ENCODE results near the gene FSIP1. TPM values are rescaled to one million over a fixed set of nuclear protein-coding genes. Genes with fewer than 3 reads are reported as not detected.

The FSIP1 gene
- polyA plus RNA-seq, 3 donors = 0.10 to 0.48 (median 0.21) TPM

DNA sequence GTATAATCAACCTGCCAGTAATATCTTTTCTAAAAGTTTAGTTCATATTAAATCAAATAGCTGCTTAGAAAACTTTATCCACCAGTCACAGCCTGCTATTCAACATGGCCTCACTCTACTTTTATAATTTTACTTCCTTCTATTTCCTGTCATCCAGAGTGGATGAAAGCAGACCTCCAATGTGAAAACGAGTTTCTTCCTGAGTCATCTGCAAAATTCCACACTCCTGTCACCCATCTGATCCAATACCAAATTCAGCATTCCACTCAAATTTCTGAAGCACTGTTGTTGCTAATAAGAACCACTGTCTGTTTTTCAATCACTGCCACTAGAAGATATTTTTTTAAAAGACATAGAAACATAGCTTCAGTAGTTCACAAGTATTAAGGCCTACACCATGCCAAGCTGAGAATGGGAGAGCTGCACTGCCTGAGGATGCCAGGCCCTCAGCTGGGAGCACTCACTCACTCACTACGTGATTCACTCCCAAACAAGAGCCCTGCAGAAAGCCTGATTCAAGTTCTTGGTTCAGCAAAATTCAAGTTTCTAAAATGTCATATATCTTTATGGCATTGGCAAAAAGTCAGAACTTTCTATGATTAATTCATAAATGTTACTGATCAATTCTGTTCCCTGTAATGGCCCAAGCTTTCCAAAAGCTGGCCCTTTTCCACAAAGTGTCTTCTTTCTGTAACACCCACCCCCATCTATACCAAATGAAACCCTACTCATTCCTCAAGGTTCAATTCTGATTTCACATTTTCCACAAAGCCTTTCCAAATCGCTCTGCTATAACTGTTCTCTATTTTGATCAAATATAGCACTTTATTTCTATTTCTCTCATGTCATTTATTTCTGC lies 82.9 kb downstream of the FSIP1 start:
- no peaks in the 10 kb centered on the region for H3K9me3 Mint-ChIP-seq

DNA sequence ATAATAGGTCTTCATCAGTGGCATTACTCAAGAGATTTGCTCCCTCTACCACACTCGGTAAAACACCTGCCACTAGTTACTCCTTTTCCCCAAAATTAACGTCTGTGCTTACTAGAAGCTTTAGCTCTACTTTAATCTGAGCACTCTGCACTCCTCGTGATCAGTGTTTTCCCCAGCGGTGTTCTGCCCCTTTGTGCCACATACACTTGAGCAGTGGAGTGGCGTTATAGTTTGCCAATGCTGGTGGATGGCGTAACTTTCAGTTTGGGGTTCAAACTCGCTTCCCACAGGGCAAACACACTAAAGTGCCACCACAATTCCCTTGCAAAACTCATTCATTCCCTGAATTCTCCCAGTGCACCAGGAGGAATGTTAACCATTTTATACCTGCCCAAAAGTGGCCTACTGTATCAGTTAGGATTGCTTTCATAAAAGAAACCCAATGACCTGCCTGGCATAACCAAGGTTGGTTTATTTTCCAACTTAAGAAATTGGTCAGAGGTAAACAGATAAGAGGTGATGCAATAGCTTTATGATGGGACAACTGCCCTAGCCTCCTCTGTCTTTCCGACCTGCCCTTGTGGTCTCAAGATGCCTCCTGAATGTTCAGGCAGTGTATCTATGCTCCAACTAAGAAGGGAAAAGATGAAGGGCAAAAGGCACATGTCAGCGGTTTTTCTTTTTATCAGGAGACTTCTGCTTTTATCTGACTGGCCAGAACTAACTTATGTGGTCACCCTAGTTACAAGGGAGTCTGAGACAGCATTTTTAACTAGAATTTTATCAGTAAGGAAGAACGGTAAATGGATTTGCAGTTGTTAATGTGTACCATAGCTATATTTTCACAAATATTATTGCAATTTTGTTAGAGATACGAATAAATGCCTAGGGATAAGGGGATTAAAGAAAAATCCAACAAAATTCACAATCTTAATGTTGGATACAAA lies 83.9 kb downstream of the FSIP1 start:
- no peaks in the 10 kb centered on the region for H4K20me1 ChIP-seq (ENCODE audit: insufficient read depth, low read length)
- no peak overlapping the region for H3K4me3 ChIP-seq (replicated peaks in 1 of 3; ENCODE audit: low read depth in 2 of 3, low read length in 3 of 3)
- no peaks in the 10 kb centered on the region for H3K4me1 ChIP-seq (ENCODE audit: control insufficient read depth in 1 of 2, insufficient read depth in 2 of 2, low read length in 2 of 2)
- H3K79me2 ChIP-seq (ENCODE audit: insufficient read depth, low read length) = no peaks in the 10 kb centered on the region
- H3K36me3 ChIP-seq (replicated peaks in 1 of 2; ENCODE audit: control insufficient read depth in 1 of 2, insufficient read depth in 2 of 2, low read length in 2 of 2) = no peaks in the 10 kb centered on the region
- no peaks in the 10 kb centered on the region for H3K27me3 ChIP-seq (ENCODE audit: control insufficient read depth in 2 of 2, insufficient read depth in 2 of 2, low read length in 2 of 2)
- no peak for DNase-seq
- no peak overlapping the region for H2AFZ ChIP-seq (ENCODE audit: insufficient read depth, low read depth, low read length, poor library complexity, severe bottlenecking)
- H3K4me3 Mint-ChIP-seq = no peak overlapping the region
- TF ChIP-seq, protein P1, sequence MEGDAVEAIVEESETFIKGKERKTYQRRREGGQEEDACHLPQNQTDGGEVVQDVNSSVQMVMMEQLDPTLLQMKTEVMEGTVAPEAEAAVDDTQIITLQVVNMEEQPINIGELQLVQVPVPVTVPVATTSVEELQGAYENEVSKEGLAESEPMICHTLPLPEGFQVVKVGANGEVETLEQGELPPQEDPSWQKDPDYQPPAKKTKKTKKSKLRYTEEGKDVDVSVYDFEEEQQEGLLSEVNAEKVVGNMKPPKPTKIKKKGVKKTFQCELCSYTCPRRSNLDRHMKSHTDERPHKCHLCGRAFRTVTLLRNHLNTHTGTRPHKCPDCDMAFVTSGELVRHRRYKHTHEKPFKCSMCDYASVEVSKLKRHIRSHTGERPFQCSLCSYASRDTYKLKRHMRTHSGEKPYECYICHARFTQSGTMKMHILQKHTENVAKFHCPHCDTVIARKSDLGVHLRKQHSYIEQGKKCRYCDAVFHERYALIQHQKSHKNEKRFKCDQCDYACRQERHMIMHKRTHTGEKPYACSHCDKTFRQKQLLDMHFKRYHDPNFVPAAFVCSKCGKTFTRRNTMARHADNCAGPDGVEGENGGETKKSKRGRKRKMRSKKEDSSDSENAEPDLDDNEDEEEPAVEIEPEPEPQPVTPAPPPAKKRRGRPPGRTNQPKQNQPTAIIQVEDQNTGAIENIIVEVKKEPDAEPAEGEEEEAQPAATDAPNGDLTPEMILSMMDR (IDR thresholded peaks at IDR 0.05) = no peak
- no peak overlapping the region for H3K27ac Mint-ChIP-seq
- no peaks in the 10 kb centered on the region for H3K27me3 Mint-ChIP-seq (ENCODE audit: low read depth in 3 of 3)
- H3K9ac ChIP-seq (ENCODE audit: insufficient read depth, low read length, poor library complexity, severe bottlenecking) = no peak overlapping the region
- H3K4me1 Mint-ChIP-seq = no peaks in the 10 kb centered on the region
- no peak overlapping the region for H3K27ac ChIP-seq (ENCODE audit: low read depth in 1 of 2, low read length in 2 of 2)
- WGBS (ENCODE audit: insufficient coverage) = 89% methylated on average over 6 of the region's 11 CpGs
- intact Hi-C loops (cut with micrococcal nuclease) = no loop called here
- H3K36me3 Mint-ChIP-seq = no peaks in the 10 kb centered on the region
- no peaks in the 10 kb centered on the region for H3K9me3 ChIP-seq (replicated peaks in 1 of 2; ENCODE audit: control insufficient read depth in 1 of 2, insufficient read depth in 1 of 2, low read length in 2 of 2)
- H3K9me3 Mint-ChIP-seq = no peaks in the 10 kb centered on the region
- no peak overlapping the region for H3K4me2 ChIP-seq (replicated peaks; ENCODE audit: extremely low read depth, low read length, poor library complexity, severe bottlenecking)

More for the DNA sequence above, 82.9 kb downstream of the FSIP1 start:
- WGBS (ENCODE audit: insufficient coverage) = 94% methylated on average over 3 of the region's 3 CpGs
- H3K4me1 ChIP-seq (ENCODE audit: control insufficient read depth in 1 of 2, insufficient read depth in 2 of 2, low read length in 2 of 2) = no peaks in the 10 kb centered on the region
- intact Hi-C loops (cut with micrococcal nuclease) = no loop called here
- Mint-ChIP-seq H3K4me1 (no peaks in the 10 kb centered on the region), H3K4me3 (no peak overlapping the region), H3K27ac (no peak overlapping the region), H3K36me3 (no peaks in the 10 kb centered on the region), H3K27me3 (ENCODE audit: low read depth in 3 of 3) (no peaks in the 10 kb centered on the region)
- H3K9ac ChIP-seq (ENCODE audit: insufficient read depth, low read length, poor library complexity, severe bottlenecking) = no peak overlapping the region
- H3K36me3 ChIP-seq (replicated peaks in 1 of 2; ENCODE audit: control insufficient read depth in 1 of 2, insufficient read depth in 2 of 2, low read length in 2 of 2) = no peaks in the 10 kb centered on the region
- no peaks in the 10 kb centered on the region for H3K79me2 ChIP-seq (ENCODE audit: insufficient read depth, low read length)
- no peak overlapping the region for H3K4me2 ChIP-seq (replicated peaks; ENCODE audit: extremely low read depth, low read length, poor library complexity, severe bottlenecking)
- H3K27ac ChIP-seq (ENCODE audit: low read depth in 1 of 2, low read length in 2 of 2) = no peak overlapping the region
- no peaks in the 10 kb centered on the region for H3K27me3 ChIP-seq (ENCODE audit: control insufficient read depth in 2 of 2, insufficient read depth in 2 of 2, low read length in 2 of 2)
- H2AFZ ChIP-seq (ENCODE audit: insufficient read depth, low read depth, low read length, poor library complexity, severe bottlenecking) = no peak overlapping the region
- no peaks in the 10 kb centered on the region for H3K9me3 ChIP-seq (replicated peaks in 1 of 2; ENCODE audit: control insufficient read depth in 1 of 2, insufficient read depth in 1 of 2, low read length in 2 of 2)
- DNase-seq = no peak
- H4K20me1 ChIP-seq (ENCODE audit: insufficient read depth, low read length) = no peaks in the 10 kb centered on the region
- TF ChIP-seq, protein P1 (IDR thresholded peaks at IDR 0.05) = no peak
- H3K4me3 ChIP-seq (replicated peaks in 1 of 3; ENCODE audit: low read depth in 2 of 3, low read length in 3 of 3) = no peak overlapping the region

Measured in CD14-positive monocyte (primary cell).